Astrocyte of the hippocampus (primary cell): ENCODE results near the gene CEP41.

Experiments used
- DNase-seq: peaks from one replicate; pipeline ENCODE4 v3.0.0; 2011; ENCODE audit warnings: low read depth, low spot score

The CEP41 gene

GRCh38 chr7:130352194-130353074 lies 88.4 kb downstream of the CEP41 start:
- peak; percentile 80 for DNase-seq

- DNase-seq, result no peak
Measured at GRCh38 chr7:130351791-130352090, 89.1 kb downstream of the CEP41 start.

- DNase-seq, result peak; percentile 32
Measured at GRCh38 chr7:130350945-130351790, 89.6 kb downstream of the CEP41 start.

- no peak for DNase-seq
Measured at GRCh38 chr7:130349911-130350782, 90.7 kb downstream of the CEP41 start.

GRCh38 chr7:130346941-130347340 lies 93.9 kb downstream of the CEP41 start:
- no peak for DNase-seq

GRCh38 chr7:130346177-130346905 lies 94.5 kb downstream of the CEP41 start:
- no peak for DNase-seq

- no peak for DNase-seq
Measured at GRCh38 chr7:130345725-130346124, 95.1 kb downstream of the CEP41 start.

GRCh38 chr7:130345136-130345535 lies 95.7 kb downstream of the CEP41 start:
- DNase-seq, result peak; percentile 31

- DNase-seq, result no peak
Measured at GRCh38 chr7:130344271-130344866, 96.4 kb downstream of the CEP41 start, which contains the start of gene CPA5. Gene CPA5, plus strand, starts transcription at chr7:130344816. Its CDS starts 1,670 bp downstream, at chr7:130346486.
